Measurements from ENCODE around the gene TLE5.

Gene TLE5

GRCh38 chr19:3062165-3063105 is at the start of gene TLE5:
TLE5 (minus strand) TSS chr19:3062495; CDS start chr19:3062200, 295 bp downstream.
- DNase-seq = no peak

GRCh38 chr19:3111586-3112247 is 49.4 kb upstream of the TLE5 start:
- no peak for DNase-seq

GRCh38 chr19:3110126-3110825 is 48.0 kb upstream of the TLE5 start:
- no peak for DNase-seq

GRCh38 chr19:3109491-3109890 is 47.2 kb upstream of the TLE5 start:
- no peak for DNase-seq

GRCh38 chr19:3108775-3109174 is 46.5 kb upstream of the TLE5 start:
- no peak for DNase-seq

GRCh38 chr19:3107658-3108057 is 45.4 kb upstream of the TLE5 start:
- no peak for DNase-seq

GRCh38 chr19:3106509-3107141 is 44.3 kb upstream of the TLE5 start:
- DNase-seq = no peak

- no peak for DNase-seq
Measured at GRCh38 chr19:3105641-3106508, 43.6 kb upstream of the TLE5 start.

GRCh38 chr19:3104708-3104983 is 42.4 kb upstream of the TLE5 start:
- DNase-seq = no peak

- DNase-seq = no peak
Measured at GRCh38 chr19:3102239-3103140, 40.2 kb upstream of the TLE5 start.

GRCh38 chr19:3100747-3101730 is 38.7 kb upstream of the TLE5 start:
- no peak for DNase-seq

- no peak for DNase-seq
Measured at GRCh38 chr19:3100331-3100730, 38.0 kb upstream of the TLE5 start.

GRCh38 chr19:3099347-3100145 is 37.3 kb upstream of the TLE5 start:
- DNase-seq = no peak

GRCh38 chr19:3098515-3099346 is 36.4 kb upstream of the TLE5 start:
- no peak for DNase-seq

- no peak for DNase-seq
Measured at GRCh38 chr19:3098141-3098514, 35.8 kb upstream of the TLE5 start.

GRCh38 chr19:3097442-3097871 is 35.2 kb upstream of the TLE5 start:
- no peak for DNase-seq

GRCh38 chr19:3096902-3097326 is 34.6 kb upstream of the TLE5 start:
- DNase-seq = no peak

GRCh38 chr19:3096267-3096901 is 34.1 kb upstream of the TLE5 start:
- no peak for DNase-seq
